CD4-positive, CD25-positive, alpha-beta regulatory T cell (primary cell): Measurements from ENCODE around the gene SOX10. TPM values are rescaled to one million over a fixed set of nuclear protein-coding genes. Genes with fewer than 3 reads are reported as not detected.

Source experiments
- ATAC-seq, 2 donors: fragments of 150-1000 bp; cut with Tn5 transposase; one replicate each; pipeline ENCODE4 v1.10.0; 2021; ENCODE audit warnings: low read depth in 2 of 2, moderate number of reproducible peaks in 2 of 2, moderate library complexity in 1 of 2
- DNase-seq, 3 donors: peaks; one replicate each; pipeline versions ENCODE4 v3.0.0 to v3.0.0-alpha.2; 2012 to 2022; ENCODE audit warnings: mixed read lengths in 1 of 3
- H3K27ac ChIP-seq: one replicate; pipeline ENCODE4 v1.7.0; 2013; ENCODE audit warnings: mild to moderate bottlenecking, low read length; ENCODE audit not compliant: insufficient read depth, poor library complexity, severe bottlenecking
- H3K27me3 ChIP-seq: one replicate; pipeline ENCODE4 v1.7.0; 2013; ENCODE audit warnings: low read length; ENCODE audit not compliant: control insufficient read depth, insufficient read depth
- H3K36me3 ChIP-seq: one replicate; pipeline ENCODE4 v1.7.0; 2013; ENCODE audit warnings: mild to moderate bottlenecking, low read length, moderate library complexity; ENCODE audit not compliant: control insufficient read depth, insufficient read depth
- H3K4me1 ChIP-seq: 2 replicates; pipeline ENCODE4 v1.7.0; 2013; ENCODE audit warnings: mild to moderate bottlenecking, low read length; ENCODE audit not compliant: insufficient read depth, control insufficient read depth, poor library complexity, severe bottlenecking
- H3K4me3 ChIP-seq: one replicate; pipeline ENCODE4 v1.7.0; 2013; ENCODE audit warnings: low read depth, mild to moderate bottlenecking, low read length, moderate library complexity
- H3K9me3 ChIP-seq, 2 experiments: 1 replicate in 1 of 2; 2 replicates in 1 of 2; pipeline ENCODE4 v1.7.0; 2013; ENCODE audit warnings: low read length in 2 of 2, mild to moderate bottlenecking in 1 of 2, moderate library complexity in 1 of 2; ENCODE audit not compliant: control insufficient read depth in 2 of 2
- H3K27ac Mint-ChIP-seq, 3 donors: one replicate each; pipeline ENCODE4 v1.8.0; 2020 to 2022; ENCODE audit warnings: mild to moderate bottlenecking in 3 of 3, mixed read lengths in 3 of 3, moderate library complexity in 2 of 3
- H3K27me3 Mint-ChIP-seq: one replicate; pipeline ENCODE4 v1.8.0; 2022; ENCODE audit warnings: mild to moderate bottlenecking, mixed read lengths
- H3K36me3 Mint-ChIP-seq: one replicate; pipeline ENCODE4 v1.8.0; 2020; ENCODE audit warnings: mixed read lengths
- H3K4me1 Mint-ChIP-seq, 4 donors: one replicate each; pipeline ENCODE4 v1.8.0; 2020 to 2022; ENCODE audit warnings: mixed read lengths in 4 of 4, mild to moderate bottlenecking in 1 of 4
- H3K4me3 Mint-ChIP-seq, 4 donors: one replicate each; pipeline ENCODE4 v1.8.0; 2020 to 2022; ENCODE audit warnings: mild to moderate bottlenecking in 4 of 4, mixed read lengths in 4 of 4, moderate library complexity in 3 of 4
- H3K9me3 Mint-ChIP-seq, 7 donors: one replicate each; pipeline ENCODE4 v1.8.0; 2020 to 2022; ENCODE audit warnings: mixed read lengths in 7 of 7, mild to moderate bottlenecking in 3 of 7, moderate library complexity in 2 of 7
- polyA plus RNA-seq, 4 donors: library from polyadenylated mRNA; unstranded; fragments of 300-500 nt; fragmentation: Illumina TruSeq; gene quantifications; one replicate each; pipeline ENCODE4 v1.2.3, GENCODE V29; 2021
- total RNA-seq: library from RNA; stranded (reverse); gene quantifications from one replicate; pipeline ENCODE4 v1.2.3, GENCODE V29; 2022

The SOX10 gene
- total and polyA plus RNA-seq, 5 donors from 2014 or later: not detected

GRCh38 chr22:38018938-38019827, 34.8 kb upstream of the SOX10 start:
- Histone ChIP-seq H3K27ac (no peak overlapping the region), H3K36me3 (no peaks in the 10 kb centered on the region), H3K4me3 (no peak overlapping the region), H3K9me3 (no peaks in the 10 kb centered on the region), H3K27me3 (no peaks in the 10 kb centered on the region), H3K4me1 (no peaks in the 10 kb centered on the region)
- peaks cover 3% of the 10 kb centered on the region for H3K36me3 Mint-ChIP-seq
- H3K4me1 Mint-ChIP-seq: no peaks in the 10 kb centered on the region
- peaks cover 0 to 3% (median 0%) of the 10 kb centered on the region in 7 donors for H3K9me3 Mint-ChIP-seq
- no peak for DNase-seq
- no peak overlapping the region for H3K27ac Mint-ChIP-seq
- no peaks in the 10 kb centered on the region for H3K27me3 Mint-ChIP-seq
- ATAC-seq: no peak
- no peak overlapping the region for H3K4me3 Mint-ChIP-seq

GRCh38 chr22:38017939-38018885, 33.9 kb upstream of the SOX10 start:
- no peaks in the 10 kb centered on the region for H3K4me1 Mint-ChIP-seq
- peak overlapping the region in 1 of 3 donors; percentile 44 for H3K27ac Mint-ChIP-seq
- ATAC-seq: no peak
- DNase-seq: no peak
- no peak overlapping the region for H3K4me3 Mint-ChIP-seq
- no peaks in the 10 kb centered on the region for H3K36me3 ChIP-seq
- no peak overlapping the region for H3K4me3 ChIP-seq
- no peaks in the 10 kb centered on the region for H3K27me3 Mint-ChIP-seq
- H3K9me3 Mint-ChIP-seq: peaks cover 0 to 3% (median 0%) of the 10 kb centered on the region in 7 donors
- H3K36me3 Mint-ChIP-seq: peaks cover 3% of the 10 kb centered on the region
- no peaks in the 10 kb centered on the region for H3K4me1 ChIP-seq
- no peaks in the 10 kb centered on the region for H3K9me3 ChIP-seq
- no peak overlapping the region for H3K27ac ChIP-seq
- H3K27me3 ChIP-seq: no peaks in the 10 kb centered on the region

- Mint-ChIP-seq H3K27me3 (no peaks in the 10 kb centered on the region), H3K27ac (peak overlapping the region in 1 of 3 donors; percentile 44), H3K9me3 (peaks cover 0 to 3% (median 0%) of the 10 kb centered on the region in 7 donors), H3K36me3 (peaks cover 3% of the 10 kb centered on the region), H3K4me3 (no peak overlapping the region), H3K4me1 (no peaks in the 10 kb centered on the region)
- no peak overlapping the region for H3K4me3 ChIP-seq
- H3K4me1 ChIP-seq: no peaks in the 10 kb centered on the region
- no peak for ATAC-seq
- H3K9me3 ChIP-seq: no peaks in the 10 kb centered on the region
- H3K36me3 ChIP-seq: no peaks in the 10 kb centered on the region
- no peak overlapping the region for H3K27ac ChIP-seq
- DNase-seq: no peak
- H3K27me3 ChIP-seq: no peaks in the 10 kb centered on the region
Observed at GRCh38 chr22:38017272-38017920, 33.0 kb upstream of the SOX10 start.

GRCh38 chr22:38016182-38017151, 32.1 kb upstream of the SOX10 start:
- H3K4me3 Mint-ChIP-seq: no peak overlapping the region
- Histone ChIP-seq H3K27ac (no peak overlapping the region), H3K27me3 (no peaks in the 10 kb centered on the region), H3K9me3 (no peaks in the 10 kb centered on the region), H3K4me3 (no peak overlapping the region), H3K36me3 (no peaks in the 10 kb centered on the region), H3K4me1 (no peaks in the 10 kb centered on the region)
- no peak for DNase-seq
- H3K36me3 Mint-ChIP-seq: peaks cover 3% of the 10 kb centered on the region
- H3K4me1 Mint-ChIP-seq: no peaks in the 10 kb centered on the region
- H3K27me3 Mint-ChIP-seq: no peaks in the 10 kb centered on the region
- no peak for ATAC-seq
- H3K9me3 Mint-ChIP-seq: peaks cover 0 to 3% (median 0%) of the 10 kb centered on the region in 7 donors
- no peak overlapping the region for H3K27ac Mint-ChIP-seq

- no peaks in the 10 kb centered on the region for H3K27me3 ChIP-seq
- no peaks in the 10 kb centered on the region for H3K36me3 ChIP-seq
- H3K27me3 Mint-ChIP-seq: peaks cover 4% of the 10 kb centered on the region
- H3K27ac Mint-ChIP-seq: no peak overlapping the region
- H3K4me3 ChIP-seq: no peak overlapping the region
- no peak overlapping the region for H3K4me3 Mint-ChIP-seq
- no peaks in the 10 kb centered on the region for H3K4me1 ChIP-seq
- H3K36me3 Mint-ChIP-seq: peaks cover 3% of the 10 kb centered on the region
- no peak for ATAC-seq
- H3K9me3 ChIP-seq: no peaks in the 10 kb centered on the region
- H3K4me1 Mint-ChIP-seq: no peaks in the 10 kb centered on the region
- H3K27ac ChIP-seq: no peak overlapping the region
- DNase-seq: no peak
- peaks cover 0 to 3% (median 0%) of the 10 kb centered on the region in 7 donors for H3K9me3 Mint-ChIP-seq
Observed at GRCh38 chr22:38014083-38014482, 29.7 kb upstream of the SOX10 start.

GRCh38 chr22:38012604-38013072, 28.3 kb upstream of the SOX10 start:
- Histone ChIP-seq H3K27ac (no peak overlapping the region), H3K9me3 (no peaks in the 10 kb centered on the region), H3K36me3 (no peaks in the 10 kb centered on the region), H3K27me3 (no peaks in the 10 kb centered on the region), H3K4me1 (no peaks in the 10 kb centered on the region), H3K4me3 (no peak overlapping the region)
- peaks cover 0 to 3% (median 0%) of the 10 kb centered on the region in 7 donors for H3K9me3 Mint-ChIP-seq
- H3K4me1 Mint-ChIP-seq: peaks cover 0 to 2% (median 0%) of the 10 kb centered on the region in 4 donors
- no peaks in the 10 kb centered on the region for H3K36me3 Mint-ChIP-seq
- no peak overlapping the region for H3K27ac Mint-ChIP-seq
- no peak for DNase-seq
- H3K4me3 Mint-ChIP-seq: no peak overlapping the region
- peaks cover 4% of the 10 kb centered on the region for H3K27me3 Mint-ChIP-seq
- no peak for ATAC-seq
